SIG-M5 (cell line): Measurements from ENCODE around the gene KCNJ16.

ENCODE experiments used
- DNase-seq: peaks from one replicate; lab custom pipeline; 2025; lab: John Stamatoyannopoulos, UW

KCNJ16 gene

DNA sequence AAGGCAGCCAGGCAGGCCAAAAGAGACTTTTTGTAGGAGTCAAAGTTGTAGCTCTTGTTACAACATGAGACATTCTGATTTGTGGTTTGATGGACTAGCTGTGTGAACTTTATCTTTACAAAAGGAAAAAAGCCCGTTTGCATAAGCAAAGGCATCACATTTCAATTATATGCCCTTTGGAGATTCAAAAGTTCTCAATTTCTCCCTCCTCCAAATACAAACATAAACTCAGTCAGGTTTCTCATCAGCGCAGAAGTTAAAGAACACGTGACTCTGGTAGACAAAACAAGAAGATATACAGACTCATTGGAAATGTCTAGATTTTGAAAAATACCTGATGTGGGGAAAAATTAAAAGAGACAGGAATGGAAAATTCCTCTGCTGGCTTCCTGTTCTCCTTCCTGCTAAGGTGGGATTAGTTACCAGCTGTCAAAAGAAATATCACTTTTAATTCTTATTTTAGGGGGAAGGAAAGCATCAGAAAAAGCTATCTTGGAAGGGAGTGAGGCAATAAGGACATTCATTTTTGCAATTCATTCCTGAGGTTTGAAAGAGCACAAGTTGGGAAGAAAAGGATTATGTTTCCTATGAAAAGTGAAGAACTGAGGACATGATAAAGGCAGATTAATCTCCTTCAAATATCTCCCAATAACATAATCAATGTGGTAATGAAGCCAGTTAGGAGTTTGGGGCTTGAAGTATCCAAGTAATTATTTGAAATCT lies 4.6 kb upstream of the KCNJ16 start:
- no peak for DNase-seq

DNA sequence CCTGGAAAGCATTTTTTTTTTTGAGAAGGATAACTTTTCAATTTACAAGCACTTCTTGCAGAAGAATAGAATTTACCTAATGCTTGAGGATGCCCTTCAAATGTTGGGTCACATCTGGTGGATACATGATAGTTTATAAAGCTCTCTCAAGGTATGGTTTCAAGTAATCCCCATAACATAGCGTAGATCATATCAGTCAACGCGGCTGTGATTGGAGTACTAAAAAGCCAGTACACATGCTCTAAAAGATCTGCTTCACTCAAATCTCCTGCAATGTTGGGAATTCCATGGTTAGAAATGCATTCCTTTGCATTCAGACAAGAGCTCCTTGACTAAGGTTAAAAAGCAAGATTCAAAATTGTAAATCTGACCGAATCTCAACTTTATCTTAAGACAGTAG lies 3.9 kb upstream of the KCNJ16 start:
- no peak for DNase-seq

DNA sequence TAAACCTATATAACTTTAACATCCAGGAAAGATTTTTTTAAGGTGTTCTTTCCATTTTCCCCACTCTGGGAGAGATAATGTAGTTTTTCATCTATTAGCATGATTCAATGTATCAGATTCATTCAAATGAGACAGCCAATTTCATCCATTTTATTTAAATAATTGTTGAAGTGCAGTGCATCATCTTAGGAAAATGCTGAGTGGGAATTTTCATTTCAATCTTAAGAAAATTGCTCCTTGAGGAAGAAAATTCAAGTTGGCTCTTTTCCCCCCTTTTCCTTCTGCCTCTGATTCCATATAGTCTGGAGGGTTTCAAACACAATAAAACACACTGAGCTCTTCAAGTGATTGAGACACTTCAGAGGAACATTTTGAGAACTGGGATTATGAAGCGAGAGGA lies 3.4 kb upstream of the KCNJ16 start:
- DNase-seq, result no peak

DNA sequence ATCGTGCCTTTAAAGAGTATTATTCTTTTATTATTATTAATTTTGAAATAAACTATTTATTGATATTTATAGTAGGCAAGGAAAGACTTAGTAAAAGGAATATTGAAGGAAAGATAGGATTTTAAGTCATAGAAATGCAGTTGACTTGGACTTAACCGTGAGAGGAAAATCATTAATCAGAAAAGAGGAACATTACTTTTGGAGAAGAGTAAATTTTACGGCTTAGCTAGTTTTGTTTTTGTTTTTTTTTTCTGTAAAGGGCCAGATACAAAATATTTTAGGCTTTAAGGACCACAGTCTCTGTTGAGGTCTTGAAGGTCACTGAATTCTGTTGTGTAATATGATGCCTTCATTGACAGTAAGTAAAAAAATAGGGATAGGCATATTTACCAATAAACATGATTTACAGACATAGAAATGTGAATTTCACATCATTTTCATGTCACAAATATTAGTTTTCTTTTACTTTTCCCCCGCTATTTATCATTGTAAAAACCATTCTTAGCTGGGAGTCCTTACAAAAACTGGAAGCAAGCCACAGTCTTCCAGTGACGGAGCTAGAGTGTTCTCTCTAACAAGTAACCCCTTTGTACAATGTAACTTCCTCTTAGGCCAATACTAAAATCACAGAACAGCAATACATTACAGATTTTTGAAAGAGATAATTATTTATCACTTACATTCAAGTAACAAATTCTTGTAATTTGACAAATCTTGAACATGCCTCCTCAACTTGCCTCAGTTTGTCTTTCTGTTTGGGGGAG lies 2.3 kb upstream of the KCNJ16 start:
- no peak for DNase-seq

DNA sequence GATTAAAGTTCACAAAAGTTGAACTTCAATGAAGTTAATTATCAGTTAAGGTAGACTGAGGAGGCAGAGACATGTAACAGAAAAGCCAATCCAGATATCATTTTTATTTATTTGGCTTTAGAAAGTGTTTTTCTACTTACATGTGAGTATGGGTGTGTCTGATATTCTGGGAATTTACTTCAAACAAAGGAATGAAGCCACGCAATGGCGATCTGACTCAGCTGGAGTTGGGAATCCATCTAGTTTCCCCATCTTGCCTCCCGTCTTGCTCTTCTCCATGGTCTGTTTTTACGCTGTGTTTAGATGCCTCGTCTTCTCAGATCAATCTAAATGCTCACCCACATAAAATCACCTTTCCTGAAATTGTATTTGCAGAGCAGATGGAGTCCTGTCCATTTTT lies 1.7 kb upstream of the KCNJ16 start:
- no peak for DNase-seq

DNA sequence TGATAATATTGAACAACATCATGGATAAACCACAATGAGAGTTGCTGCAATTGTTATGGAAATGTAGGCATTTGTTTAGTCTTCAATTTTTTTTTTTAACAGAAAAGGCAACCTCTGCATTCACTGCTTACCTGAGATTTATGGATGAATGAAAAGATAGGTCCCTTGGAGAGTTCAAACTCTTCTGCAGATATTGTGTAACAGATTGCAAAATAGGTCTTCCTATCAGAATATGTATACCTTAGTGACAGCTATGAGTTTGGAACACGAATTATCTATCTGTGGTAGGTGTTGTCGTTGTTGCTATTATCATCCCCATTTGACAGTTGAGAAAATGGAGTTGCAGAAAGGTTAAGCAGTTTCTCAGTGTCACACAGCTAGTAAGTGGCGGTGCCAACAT lies 1.2 kb upstream of the KCNJ16 start:
- no peak for DNase-seq

DNA sequence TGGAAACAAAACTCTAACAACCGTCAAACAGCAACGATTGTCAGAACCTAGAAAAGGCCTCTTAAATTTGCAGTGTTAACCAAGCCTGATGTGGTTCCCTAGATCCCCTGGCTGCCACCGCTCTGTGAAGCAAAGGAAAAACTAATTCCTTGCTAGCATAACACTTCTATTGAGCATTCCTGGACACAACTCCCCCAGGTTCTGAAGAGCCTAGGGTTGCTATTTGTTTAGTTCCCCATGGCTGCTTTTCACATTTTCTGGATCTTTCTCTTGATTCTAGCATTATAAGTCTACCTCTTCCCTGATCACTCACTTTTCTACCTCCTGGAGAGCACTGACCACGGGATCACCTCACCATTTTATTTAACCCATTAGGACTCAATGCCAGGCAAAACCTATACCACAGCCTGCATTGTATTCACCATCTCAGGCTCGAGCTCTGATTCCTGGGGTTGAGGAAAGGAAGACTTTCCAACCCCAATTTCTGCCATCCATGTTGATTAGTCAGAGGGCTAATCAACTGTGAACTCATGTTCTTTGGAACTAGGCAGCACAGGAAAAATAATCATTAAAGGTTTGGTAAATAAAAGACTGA lies 692 bp upstream of the KCNJ16 start:
- no peak for DNase-seq

DNA sequence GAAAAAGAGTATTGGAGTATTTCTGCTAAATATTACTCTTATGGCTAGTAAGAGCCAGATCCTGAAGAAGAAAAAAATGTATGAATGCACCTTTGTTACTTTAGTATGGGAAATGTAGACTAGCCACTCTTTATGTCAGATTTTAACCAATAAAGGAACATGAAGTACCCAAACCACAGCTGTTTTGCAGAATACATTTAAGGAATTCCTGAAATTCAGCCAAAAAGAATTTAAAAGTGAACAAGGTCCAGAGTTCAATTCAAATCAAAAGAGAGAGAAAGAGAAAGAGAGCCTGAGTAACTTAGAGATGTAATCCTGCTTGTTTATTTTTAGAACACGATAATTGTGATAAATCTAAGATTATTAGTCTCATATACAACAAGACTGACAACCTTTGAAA lies 1.2 kb downstream of the KCNJ16 start:
- no peak for DNase-seq

DNA sequence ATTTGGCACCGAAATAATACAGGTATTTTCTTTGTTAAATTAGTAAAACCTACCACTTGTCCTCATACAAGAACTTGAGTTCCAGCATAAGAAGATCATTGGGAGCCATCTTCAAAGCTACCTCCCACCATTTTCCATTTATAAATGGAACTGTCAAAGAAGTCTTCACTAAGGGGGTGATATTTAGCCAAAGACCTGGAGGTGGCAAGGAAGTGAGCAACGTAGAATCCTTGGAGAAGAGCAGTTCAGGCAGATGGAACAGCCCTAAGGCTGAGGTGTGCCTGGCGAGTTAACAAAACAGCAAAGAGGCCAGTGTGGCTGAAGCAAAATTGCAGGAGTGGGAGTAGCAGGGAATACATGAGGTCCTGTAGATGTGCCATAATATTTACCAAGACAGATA lies 1.8 kb downstream of the KCNJ16 start:
- no peak for DNase-seq

DNA sequence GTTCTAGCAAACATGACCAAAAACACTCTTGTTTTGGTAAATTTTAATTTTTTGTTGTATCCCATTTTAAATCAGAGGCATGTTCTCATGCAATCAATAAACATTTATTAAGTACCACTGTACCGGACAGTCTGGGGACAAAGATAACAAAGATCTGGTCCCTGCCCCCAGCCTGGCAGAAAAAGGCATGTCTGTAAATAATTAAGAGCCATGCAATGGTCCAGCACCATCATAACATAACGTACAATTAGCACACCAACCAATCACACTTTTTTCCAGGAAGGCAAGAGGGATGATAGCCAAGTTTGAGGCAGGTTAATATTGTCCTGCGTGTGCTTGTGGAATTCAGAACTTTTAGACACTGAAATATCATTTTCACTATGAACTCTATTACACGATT lies 3.5 kb downstream of the KCNJ16 start:
- DNase-seq, result no peak

DNA sequence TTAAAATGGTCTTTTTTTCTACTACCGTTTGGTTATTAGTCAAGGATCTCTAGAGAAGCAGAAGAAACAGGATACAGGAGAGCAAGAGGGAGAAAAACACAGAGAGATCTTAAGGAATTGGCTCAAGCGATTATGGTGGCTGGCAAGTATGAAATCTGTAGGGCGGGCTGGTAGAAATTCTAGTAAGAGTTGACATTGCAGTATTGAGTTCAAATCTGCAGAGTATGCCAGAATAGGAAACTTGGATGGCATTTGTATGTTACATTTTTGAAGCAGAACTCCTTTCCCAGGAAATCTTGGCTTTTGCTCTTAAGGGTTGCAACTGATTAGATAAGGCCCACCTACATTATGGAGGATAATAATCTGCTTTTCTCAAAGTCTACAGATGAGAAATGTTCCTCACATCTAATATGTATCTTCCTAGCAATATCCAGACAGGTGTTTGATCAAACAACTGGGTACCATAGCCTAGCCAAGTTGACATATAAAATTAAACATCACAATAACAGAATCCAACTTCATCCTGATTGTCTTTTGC lies 4.0 kb downstream of the KCNJ16 start:
- DNase-seq, result no peak

DNA sequence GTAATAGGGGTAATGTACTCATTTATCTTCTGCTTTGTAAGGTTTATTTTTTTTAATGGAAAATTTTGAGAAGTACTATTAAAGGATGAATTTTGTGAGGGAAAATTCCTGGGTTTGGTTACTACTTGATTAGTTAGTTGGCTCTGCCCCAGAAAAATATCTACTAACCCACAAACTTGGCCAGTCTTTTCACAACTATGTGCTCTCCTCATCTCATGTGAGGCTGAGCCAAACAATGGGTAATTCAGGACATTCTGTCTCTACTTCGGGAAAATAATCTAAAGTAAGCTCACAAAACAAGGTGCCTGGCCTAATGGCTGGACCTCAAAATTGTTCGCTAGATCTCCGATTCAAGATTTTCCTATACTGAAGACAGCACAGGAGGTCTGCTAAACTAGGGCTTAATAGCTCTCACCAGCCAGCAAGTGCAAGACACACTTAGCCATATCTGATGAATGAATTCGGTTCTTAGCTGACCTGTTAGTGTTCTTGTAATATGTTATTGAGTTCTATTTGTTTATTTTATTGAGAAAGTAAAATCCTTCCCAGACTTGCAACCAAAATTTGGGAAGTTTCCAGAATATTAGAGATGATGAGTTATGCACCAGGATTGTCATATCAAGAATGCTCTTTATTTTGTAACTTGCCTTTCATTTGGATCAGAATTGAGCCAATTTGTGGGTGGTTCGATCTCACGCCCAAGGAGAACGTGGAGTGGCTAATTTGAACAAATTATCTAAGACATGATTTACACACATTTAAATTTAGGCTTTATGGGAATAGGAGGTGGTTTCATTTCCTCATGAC lies 5.7 kb downstream of the KCNJ16 start:
- no peak for DNase-seq

DNA sequence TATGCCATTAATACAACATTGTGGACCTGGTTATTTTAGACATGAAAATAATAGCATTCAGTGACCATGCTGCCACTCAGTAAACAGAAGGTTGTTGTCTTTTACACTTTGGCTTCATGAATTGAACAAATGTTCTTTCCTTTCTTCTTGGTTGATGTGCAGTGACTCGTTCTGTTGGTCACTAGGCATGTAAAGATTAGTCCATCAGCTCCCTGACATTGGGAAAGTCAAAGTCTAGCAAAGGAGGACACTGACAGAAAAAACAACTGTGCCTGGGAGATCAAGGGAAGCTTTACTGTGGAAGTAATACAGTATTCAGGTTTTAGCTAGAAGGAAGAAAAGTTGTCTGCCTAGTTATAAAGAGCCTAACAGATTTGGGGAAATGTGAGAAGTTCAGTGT lies 6.9 kb downstream of the KCNJ16 start:
- no peak for DNase-seq

DNA sequence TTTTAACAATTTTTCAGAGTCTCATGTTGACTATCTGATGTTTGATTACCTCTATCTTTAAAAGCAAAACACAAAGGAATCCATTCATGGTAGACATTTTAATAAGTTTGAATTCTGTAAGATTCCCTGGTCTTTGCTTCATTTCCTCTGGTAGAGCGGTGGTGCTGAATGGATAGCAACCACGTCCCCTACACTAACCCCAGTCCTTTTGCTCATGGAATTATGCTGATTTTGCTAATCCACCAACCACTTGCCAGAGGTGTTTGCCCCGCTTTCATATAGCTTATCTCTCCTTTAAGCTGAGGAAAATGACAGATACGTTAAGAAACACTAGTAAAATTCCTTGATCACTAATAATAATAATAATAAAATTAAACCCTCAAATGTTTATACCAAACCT lies 9.5 kb downstream of the KCNJ16 start:
- DNase-seq, result no peak

DNA sequence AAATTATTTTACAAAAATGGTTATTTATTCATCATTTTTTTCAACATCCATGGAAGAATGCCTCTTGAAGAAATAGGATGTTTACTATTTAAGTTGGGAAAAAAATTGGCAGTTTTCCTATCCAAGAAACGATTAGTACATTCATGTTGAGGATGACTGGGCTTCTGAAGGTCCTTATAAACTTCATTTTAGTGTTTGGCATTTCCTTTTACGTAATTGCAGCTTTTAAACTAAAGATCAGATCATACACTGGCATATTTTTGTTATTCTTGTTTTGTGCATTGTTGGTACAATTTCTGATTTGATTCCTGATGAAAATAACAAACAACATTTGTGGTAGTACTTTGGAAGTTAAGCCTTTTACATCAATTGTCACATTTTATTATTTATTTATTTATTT lies 11.5 kb downstream of the KCNJ16 start:
- no peak for DNase-seq

DNA sequence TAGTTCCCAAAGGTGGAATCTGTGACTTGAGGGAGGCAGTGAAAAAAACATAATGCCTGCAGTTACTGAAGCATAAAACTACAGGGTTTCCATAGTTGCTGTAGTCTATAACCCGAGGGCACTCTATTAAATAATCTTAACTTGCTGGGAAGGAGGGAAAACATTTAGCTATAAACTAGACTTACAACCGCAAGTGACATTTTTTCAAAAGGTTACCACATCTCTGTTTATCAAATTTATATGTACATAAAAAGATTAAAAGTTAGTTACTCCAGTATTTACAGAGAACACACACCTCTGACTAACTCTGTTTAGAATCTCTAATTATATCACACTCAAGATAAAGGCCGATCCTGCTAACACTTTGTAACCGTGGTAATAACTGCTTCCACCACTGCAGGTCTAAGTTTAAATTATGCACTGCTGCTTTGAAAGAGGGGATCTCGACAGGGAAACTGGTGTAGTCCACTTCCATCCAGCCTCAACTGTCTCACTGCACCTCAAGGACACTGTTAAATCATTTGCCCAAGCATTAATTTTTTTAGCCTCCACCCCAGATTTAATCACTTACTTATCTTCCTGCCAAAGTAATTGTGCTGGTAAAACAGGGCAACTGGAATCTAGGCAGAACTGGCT lies 14.6 kb downstream of the KCNJ16 start:
- no peak for DNase-seq

DNA sequence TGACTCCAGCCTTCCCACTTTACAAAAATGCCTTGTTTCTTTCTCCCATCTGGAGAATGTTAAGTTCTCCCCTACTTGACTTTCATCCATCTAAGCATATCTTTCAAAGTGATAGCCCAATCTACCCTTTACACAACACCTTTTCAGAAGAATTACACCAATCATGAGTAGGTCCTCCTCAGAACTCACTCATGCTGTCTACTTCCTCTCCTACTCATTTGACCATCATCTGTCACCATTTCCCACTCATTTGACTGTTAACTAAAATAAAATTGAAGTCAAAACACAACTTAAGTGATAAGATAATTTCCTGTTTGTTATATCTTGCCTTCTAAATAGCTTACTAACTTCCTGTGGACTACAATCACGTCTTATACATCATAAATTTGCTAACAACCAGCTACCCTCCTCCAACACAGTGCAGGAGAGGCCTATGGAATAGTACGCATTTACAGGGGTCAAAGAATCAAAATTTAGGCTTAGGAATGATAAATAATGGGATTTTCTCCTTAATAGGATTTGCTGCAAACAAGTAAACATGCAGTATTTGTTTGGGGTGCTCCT lies 16.1 kb downstream of the KCNJ16 start:
- no peak for DNase-seq

DNA sequence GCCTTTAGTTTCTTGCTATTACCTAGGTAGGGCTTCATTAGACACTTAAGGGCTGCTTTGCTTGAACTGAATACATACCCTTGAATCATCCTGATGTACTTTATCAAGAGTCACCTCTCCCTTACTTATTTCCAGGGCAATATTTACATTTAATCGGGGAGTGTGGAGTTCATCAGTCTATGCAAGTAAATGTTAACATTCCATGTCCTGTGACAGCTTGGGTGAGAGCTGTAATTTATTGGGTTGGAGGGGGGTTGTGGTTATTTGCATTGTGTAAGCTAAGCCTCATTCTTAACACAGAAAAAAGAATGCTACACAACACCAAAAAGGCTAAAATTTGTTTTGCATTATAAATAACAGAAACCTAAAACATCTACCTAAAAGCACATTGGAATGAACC lies 16.7 kb downstream of the KCNJ16 start:
- DNase-seq, result no peak

DNA sequence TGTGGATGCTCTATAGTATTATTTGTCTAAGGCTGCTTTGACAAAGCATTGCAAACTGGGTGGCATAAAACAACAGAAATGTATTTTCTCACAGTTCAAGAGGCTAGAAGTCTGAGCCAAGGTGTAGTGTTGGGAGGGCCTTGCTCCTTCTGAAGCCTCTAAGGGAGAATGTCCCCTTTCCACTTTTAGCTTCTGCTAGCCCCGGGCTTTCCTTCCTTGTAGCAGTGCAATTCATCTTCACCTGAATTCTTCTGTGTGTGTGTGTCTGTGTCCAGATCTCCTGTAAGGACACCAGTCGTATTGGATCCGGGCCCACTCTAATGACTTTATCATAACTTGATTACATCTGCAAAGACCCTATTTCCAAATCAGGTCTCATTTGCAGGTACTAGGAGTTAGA lies 18.1 kb downstream of the KCNJ16 start:
- no peak for DNase-seq

DNA sequence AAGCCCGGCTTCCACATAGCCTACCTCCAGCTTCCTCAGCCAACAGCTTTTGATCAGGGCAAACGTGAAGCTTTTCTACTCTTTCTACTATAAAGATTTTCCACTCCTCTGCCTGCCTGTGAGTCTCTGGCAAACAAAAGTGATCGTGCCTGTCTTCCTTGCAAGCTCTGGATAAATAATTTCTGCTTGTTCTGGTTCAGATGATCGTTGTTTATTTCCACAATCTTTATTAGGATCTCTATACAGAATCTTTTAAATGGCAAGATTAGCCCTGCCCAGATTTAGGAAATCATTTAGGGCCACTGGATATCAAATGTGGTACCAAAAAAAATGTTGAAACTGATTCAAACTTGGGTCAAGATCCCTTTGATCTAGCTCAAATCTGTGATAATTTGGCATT lies 20.4 kb downstream of the KCNJ16 start:
- no peak for DNase-seq

DNA sequence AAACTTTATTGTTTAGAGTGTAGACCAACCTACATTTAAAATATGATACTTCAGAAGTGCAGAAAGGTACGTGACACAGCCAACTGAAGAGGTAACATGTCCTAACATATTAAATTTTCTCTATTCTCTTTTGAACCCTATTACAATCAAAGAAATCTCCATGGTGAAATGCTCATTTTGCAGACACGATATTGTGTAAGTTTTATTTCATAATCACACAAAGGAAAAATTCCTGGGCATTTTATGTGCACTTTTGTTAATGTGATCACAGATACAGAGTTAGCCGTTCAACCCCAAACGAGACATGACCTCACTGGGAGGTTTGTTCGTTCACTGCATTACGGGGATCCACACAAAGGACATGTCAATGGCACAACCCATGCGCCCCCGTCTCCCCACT lies 21.8 kb downstream of the KCNJ16 start:
- DNase-seq, result no peak

DNA sequence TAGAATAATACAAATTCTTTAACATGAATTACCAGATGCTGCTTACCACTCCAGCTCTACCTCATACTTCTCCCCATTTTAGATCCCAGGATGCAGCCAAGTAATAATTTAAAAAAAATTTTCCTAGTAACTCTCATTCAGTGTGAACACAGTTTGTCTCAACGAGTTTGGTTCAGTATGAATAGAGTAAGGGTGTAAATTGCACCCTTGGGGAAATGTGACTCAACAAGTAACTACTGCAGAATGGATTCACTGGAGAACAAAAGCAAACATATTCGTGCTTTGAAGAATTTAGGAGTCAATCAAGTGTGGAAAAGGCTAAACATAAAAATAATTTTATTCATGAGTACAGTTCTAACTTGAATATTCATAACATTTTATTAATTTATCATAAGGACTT lies 23.0 kb downstream of the KCNJ16 start:
- DNase-seq, result no peak
